Left lobe of liver (tissue), 2 donors: Measurements from ENCODE around the gene RPL7A. TPM values are rescaled to one million over a fixed set of nuclear protein-coding genes. Genes with fewer than 3 reads are reported as not detected.
A peak's percentile ranks its signal among the peaks of the same experiment; 100 is the strongest.
"Not testable (repeated sequence)": the region's sequence is repeated elsewhere in the genome, so short reads cannot be mapped to it uniquely, and the experiment has no call there.

ENCODE experiments used
- ATAC-seq: fragments of 200-7000 bp; cut with Tn5 transposase; one replicate; pipeline ENCODE4 v1.9.1; 2020; ENCODE audit warnings: mild to moderate bottlenecking, moderate library complexity
- DNase-seq: peaks from one replicate; pipeline ENCODE4 v3.0.0-alpha.2; 2020; ENCODE audit warnings: low spot score
- total RNA-seq: library from RNA; stranded (reverse); gene quantifications from one replicate; pipeline ENCODE4 v1.2.1, GENCODE V29; 2021
- donor health status: DM: no; HTN: no; CAD: no; lungs with moderate emphysema.
- donor health status: DM: no; HTN: yes; CAD: no.

RPL7A gene
- total RNA-seq, 1 donor from 2014 or later, result 609 TPM

DNA sequence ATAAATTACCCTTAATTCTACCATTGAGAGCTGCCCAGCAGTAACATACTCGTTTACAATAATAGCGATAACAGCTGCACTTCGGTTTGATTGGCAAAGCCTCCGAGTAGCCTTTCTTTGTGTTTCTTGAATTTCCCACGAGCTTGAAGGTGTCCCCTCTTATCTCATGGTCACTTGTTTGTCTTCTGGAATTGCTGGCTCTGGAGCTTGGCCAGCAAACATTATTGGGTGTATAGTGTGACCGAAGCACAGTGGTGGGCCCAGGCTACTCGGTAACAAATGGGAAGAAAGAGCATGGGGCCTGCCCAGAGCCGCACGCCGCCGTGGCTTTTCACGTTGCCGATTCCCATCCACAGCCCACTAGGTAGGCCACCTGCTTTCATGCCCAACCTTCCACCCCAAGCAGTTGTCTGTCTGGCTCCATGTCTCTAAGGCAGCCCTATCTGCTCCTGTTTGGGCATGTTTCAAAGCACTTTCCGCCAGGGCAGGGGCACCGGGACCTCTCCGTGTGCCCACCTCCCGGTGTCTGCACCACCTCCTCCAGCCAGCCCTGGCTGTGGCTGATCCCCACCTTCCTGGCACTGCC, 36.8 kb downstream of the RPL7A start:
- DNase-seq, result no peak
- ATAC-seq, result no peak

DNA sequence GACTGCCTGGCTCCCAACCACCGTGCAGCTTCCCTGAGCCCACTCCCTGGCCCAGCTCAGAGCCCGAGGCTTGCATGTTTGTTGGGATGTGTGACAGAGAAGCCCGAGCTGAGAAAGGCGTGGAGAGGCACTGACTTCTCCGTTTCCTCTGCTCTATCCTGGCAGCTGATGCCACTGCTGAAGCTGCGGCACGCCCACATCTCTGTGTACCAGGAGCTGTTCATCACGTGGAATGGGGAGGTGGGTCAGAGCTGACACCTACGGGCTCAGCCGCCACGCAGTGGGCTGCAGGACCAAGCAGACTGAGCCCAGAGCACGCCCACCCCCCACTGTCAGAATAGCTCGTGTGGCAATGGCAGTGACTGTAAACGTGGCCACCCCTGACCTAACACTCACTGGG, 37.4 kb downstream of the RPL7A start:
- DNase-seq (no peak), ATAC-seq (no peak)

DNA sequence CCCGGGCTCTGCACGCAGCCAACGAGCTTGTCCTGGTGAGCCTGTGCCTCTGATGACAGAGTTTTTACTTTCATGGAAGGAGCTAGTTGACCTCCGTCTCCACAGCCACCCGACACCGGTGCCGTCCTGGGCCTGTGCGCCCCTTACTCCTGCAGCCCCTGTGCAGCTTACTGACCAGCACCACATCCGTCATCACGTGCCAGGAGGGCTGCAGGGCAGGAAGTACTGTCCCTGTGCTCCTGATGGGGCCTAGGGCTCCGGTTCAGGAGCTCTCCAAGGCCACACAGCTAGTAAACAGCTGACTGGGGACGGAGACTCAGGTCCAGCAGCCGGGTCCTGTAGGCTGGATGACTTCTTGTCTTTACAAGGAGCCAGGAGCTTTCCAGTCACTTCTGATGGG, 38.3 kb downstream of the RPL7A start:
- ATAC-seq (no peak), DNase-seq (no peak)

DNA sequence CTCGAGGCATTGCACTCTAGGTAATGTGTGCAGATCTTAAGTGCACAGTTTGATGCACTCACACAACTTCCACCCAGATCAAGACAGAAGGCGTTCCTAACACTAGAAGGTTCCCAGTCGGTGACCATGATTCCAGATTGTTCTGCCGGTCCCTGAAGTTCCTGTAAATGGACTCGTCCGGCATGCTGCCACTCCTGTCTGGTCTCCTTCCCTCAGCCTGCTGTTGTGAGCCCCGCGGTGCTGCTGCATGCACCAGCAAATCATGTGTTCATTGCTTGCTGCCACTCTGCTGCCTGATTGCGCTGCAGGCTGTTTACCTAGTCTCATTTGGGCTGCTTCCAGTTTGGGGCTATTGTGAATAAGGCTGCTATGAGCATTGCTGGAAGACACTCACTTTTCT, 39.7 kb downstream of the RPL7A start:
- ATAC-seq (no peak), DNase-seq (no peak)

DNA sequence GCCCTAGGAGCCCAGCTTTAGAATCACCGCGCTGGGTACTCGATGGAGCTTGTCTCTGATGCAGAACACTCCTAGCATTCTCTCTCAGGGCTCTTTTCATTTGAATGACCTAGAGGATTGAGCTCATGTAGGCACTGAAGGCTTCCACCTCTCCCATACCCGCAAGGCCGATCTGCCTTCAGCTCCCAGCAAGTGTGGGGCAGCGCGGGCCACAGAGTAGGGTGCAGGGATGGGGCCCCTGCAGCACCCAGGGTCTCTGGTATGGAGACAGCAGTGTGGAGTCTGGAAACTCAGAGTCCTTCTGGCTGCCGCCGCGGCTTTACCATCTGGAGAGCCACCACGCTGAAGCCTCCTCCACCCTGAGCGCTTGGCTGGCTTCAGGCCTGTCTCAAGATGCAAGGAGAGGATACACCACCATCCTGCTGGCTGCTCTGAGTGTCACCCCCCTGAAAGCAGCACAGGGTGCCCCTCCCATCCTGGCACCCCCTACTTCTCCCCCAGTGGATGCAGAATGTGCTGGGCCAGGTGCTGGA, 41.1 kb downstream of the RPL7A start:
- DNase-seq, result no peak
- no peak for ATAC-seq

DNA sequence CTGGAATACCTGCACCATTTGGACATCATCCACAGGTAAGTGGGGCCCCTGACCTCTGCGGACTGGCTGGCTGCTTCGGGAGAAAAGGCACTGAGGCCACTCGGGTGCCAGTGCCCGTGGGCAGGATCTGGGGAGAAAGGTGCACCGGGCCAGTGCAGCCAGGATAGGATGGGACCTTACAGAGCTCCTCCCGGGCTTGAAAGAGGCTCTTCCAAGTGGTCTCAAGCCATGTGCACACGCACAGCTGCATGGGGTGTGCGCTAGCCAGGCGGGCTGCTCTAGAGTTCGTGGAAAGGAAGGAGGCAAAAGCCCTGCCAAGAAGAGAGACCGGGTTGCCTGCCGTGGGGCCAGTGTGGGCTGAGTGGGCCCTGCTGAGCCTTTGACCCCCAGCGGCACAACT, 41.5 kb downstream of the RPL7A start:
- DNase-seq (no peak), ATAC-seq (no peak)

DNA sequence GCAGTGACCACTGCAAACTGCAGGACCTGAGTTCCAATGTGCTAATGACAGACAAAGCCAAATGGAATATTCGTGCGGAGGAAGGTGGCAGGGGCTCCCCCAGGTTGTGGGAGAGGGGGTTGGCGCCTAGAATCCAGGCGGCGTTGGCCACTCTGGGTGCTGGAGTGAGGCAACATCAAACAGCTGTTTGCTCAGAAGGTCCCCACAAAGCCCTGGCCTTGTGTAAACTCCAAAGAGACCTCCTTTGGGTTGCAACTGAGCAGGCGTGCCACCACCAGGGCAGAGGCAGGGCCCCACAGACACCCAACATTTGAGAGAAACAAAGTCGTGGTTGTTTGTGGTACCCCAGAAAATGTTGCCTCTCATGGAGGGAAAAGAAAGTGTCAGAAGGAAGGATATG, 42.7 kb downstream of the RPL7A start:
- ATAC-seq (no peak), DNase-seq (no peak)

DNA sequence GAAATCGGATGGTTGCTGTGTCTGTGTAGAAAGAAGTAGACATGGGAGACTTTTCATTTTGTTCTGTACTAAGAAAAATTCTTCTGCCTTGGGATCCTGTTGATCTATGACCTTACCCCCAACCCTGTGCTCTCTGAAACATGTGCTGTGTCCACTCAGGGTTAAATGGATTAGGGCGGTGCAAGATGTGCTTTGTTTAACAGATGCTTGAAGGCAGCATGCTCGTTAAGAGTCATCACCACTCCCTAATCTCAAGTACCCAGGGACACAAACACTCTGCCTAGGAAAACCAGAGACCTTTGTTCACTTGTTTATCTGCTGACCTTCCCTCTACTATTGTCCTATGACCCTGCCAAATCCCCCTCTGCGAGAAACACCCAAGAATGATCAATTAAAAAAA, 43.4 kb downstream of the RPL7A start:
- not testable (repeated sequence) for DNase-seq, ATAC-seq

DNA sequence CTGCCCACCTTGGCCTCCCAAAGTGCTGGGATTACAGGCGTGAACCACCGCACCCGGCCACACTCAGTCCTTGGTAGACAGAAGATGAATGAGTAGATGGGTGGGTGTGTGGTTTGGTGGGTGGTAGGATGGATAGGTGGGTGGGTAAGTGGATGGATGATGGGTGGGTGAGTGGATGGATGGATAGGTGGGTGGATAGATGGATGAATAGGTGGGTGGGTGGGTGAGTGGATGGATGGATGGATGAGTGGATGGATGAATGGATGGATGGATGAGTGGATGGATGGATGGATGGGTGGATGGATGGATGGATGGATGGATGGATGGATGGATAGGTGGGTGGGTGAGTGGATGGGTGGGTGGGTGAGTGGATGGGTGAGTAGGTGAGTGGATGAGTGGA, 44.3 kb downstream of the RPL7A start:
- not testable (repeated sequence) for ATAC-seq, DNase-seq

DNA sequence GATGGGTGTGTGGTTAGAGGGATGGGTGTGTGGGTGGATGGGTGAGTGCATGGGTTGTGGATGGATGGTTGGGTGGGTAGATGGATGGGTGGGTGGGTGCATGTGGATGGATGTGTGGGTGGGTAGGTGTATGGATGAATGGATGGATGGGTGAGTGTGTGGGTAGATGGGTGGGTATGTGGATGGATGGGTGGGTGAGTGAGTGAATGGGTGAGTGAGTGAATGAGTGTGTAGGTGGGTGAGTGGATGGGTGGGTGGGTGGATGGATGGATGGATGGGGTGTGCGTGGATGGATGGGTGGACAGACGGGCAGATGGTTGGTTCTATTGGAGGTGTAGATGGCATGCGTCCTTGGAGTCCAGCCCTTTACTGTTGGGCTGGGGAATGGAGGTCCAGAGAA, 45.4 kb downstream of the RPL7A start:
- DNase-seq (no peak), ATAC-seq (no peak)

DNA sequence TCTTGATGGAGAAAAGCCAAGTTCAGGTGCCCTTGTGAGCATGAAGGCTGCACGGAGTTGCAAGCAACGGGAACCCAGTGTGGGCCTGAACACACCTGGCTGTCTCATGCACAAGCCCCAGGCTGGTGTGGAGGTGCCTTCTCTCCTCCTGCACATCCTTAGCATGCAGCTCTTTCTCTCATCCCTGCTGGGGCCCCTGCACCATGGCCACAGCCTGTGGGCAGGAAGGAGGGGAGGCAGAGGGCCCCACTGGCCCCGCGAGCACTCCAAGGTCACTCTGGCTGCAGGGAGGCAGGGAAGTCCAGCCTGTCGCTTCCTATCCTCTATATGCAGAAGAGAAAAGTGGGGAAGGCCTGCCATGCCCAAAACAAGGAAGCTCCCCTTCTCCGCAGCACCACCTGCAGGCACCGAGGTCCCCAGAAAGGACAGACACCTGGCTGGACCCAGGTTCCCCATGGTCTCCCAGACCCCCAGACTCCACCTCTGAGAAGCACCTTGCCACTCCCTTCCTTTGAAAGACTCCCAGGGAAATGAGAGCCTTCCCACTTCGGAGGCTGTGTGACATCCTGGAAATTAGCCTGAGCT, 46.8 kb downstream of the RPL7A start:
- ATAC-seq, result peak; percentile 24

DNA sequence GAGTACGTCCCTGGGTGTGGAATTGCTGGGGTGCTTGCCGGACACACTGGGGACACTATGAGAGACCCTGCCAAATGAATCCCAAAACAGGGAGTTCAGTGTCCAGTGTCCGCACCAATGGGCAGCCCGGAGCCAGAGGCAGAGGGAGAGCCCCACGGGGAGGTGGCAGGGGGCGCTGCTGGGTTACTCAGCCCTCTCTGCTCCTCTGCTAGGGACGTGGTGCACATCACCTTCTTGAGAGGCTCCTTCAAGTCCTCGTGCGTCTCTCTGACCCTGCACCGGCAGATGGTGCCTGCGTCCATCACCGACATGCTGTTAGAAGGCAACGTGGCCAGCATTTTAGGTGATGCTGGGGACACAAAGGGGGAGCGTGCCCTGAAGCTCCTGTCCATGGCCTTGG, 48.9 kb downstream of the RPL7A start:
- DNase-seq (no peak), ATAC-seq (peak; percentile 45)

More for the DNA sequence above, 46.8 kb downstream of the RPL7A start:
- DNase-seq, result no peak

DNA sequence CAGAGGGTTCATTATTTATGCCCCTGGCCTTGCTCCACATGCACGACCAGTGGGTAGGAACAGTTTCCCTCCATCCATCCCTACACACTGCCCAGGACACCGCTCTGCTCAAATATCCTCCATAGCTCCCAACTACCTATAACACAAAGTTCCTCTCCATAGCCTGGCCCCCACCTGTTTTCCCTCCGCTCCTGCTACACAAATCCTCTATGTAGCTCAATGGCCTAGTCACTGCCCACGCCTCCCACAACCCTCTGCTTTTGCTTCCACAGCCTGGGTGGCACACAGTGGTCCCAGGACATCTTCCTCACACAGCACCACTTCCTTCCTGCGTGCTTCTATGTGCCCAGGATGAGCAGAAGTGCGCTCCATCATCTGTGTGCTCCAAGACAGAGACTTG, 49.4 kb downstream of the RPL7A start:
- no peak for DNase-seq
- ATAC-seq, result no peak

DNA sequence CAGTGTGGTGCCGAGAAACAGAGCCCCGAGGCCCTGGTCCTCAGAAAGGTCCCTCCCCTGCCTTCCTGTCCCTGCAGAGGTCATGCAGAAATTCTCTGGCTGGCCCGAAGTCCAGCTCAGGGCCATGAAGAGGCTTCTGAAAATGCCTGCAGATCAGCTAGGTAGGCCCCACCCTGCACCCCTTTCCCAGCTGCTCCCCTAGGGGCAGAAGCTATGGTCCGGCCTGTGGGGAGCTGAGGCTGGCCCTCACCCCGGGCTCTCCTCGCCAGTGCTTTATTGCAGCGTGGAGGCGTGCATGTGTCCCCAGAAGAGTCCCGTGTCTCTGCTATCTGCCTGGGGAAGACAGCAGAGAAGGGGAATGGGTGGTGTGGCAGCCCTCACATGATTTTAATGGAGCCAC, 49.9 kb downstream of the RPL7A start:
- DNase-seq, result no peak
- no peak for ATAC-seq

DNA sequence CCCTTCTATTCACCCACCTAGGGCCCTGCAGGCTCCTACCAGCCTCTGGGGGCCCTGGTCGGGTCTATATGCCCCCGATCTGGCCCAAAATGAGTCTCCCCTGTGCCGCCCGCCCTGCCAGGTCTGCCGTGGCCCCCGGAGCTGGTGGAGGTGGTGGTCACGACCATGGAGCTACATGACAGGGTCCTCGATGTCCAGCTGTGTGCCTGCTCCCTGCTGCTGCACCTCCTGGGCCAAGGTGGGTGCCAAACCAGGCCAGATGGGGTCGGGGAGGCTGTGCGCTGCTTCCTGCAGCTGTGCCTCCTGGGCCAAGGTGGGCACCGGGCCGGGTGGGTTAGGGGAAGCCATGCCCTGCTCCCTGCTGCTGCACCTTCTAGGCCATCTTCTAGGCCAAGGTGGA, 52.3 kb downstream of the RPL7A start:
- DNase-seq (no peak), ATAC-seq (no peak)

Other genes with a start within 250 kb of the RPL7A start
- gene RALGDS, start 227.0 kb upstream of the RPL7A start, total RNA-seq, result 4.7 TPM
- 1.2 TPM for gene GBGT1, start 184.3 kb upstream of the RPL7A start, total RNA-seq
- not detected for gene OBP2B, start 139.0 kb upstream of the RPL7A start, total RNA-seq
- 0.03 TPM for gene ABO, start 73.0 kb upstream of the RPL7A start, total RNA-seq
- gene SURF6, start 12.0 kb upstream of the RPL7A start, total RNA-seq, result 9.7 TPM
- 10.3 TPM for gene MED22, start 87 bp upstream of the RPL7A start, total RNA-seq
- gene SURF1, start 8.3 kb downstream of the RPL7A start, total RNA-seq, result 59.9 TPM
- gene SURF2, start 8.3 kb downstream of the RPL7A start, total RNA-seq, result 9.0 TPM
- gene SURF4, start 27.8 kb downstream of the RPL7A start, total RNA-seq, result 225 TPM
- 0.83 TPM for gene STKLD1, start 28.1 kb downstream of the RPL7A start, total RNA-seq
- 12.3 TPM for gene REXO4, start 69.8 kb downstream of the RPL7A start, total RNA-seq
- gene ADAMTS13, start 74.1 kb downstream of the RPL7A start, total RNA-seq, result 21.4 TPM
- 30.0 TPM for gene CACFD1, start 111.8 kb downstream of the RPL7A start, total RNA-seq
- 1.3 TPM for gene SLC2A6, start 130.9 kb downstream of the RPL7A start, total RNA-seq
- not detected for gene MYMK, start 176.7 kb downstream of the RPL7A start, total RNA-seq
- gene ADAMTSL2, start 186.5 kb downstream of the RPL7A start, total RNA-seq, result 18.0 TPM